NT2/D1 (cell line): ENCODE results near the gene EPHB6.

ENCODE experiments used
- DNase-seq: peaks from one replicate; pipeline ENCODE4 v3.0.0-alpha.2; 2011; ENCODE audit warnings: low read depth, low spot score
- H3K27me3 ChIP-seq: 2 replicates; pipeline ENCODE4 v1.6.0; 2011; ENCODE audit warnings: mild to moderate bottlenecking; ENCODE audit not compliant: insufficient read length, insufficient read depth
- H3K36me3 ChIP-seq: 2 replicates; pipeline ENCODE4 v1.6.1; 2011; ENCODE audit warnings: mild to moderate bottlenecking, low read length, mixed read lengths; ENCODE audit not compliant: insufficient read depth, insufficient read length
- H3K4me1 ChIP-seq: 2 replicates; pipeline ENCODE4 v1.5.1; 2011; ENCODE audit not compliant: insufficient read depth, insufficient read length
- H3K4me3 ChIP-seq: 2 replicates; pipeline ENCODE4 v1.5.1; 2011; ENCODE audit warnings: low read depth; ENCODE audit not compliant: insufficient read length
- H3K9ac ChIP-seq: 2 replicates; pipeline ENCODE4 v1.6.0; 2011; ENCODE audit warnings: low read depth; ENCODE audit not compliant: insufficient read length
- H3K9me3 ChIP-seq: 2 replicates; pipeline ENCODE4 v1.5.1; 2011; ENCODE audit warnings: mild to moderate bottlenecking, low read length; ENCODE audit not compliant: insufficient read depth
- SUZ12 ChIP-seq: IDR thresholded peaks from 2 replicates; pipeline ENCODE4 v1.6.1; 2011; ENCODE audit not compliant: insufficient read length, insufficient read depth; ENCODE audit errors: extremely low read depth
- YY1 ChIP-seq: IDR thresholded peaks from 2 replicates; pipeline ENCODE4 v1.6.1; 2011; ENCODE audit not compliant: insufficient read length, insufficient read depth
- ZNF274 ChIP-seq: IDR thresholded peaks from 2 replicates; pipeline ENCODE4 v1.6.1; 2011; ENCODE audit warnings: mild to moderate bottlenecking, low read depth, low read length

Gene EPHB6

DNA sequence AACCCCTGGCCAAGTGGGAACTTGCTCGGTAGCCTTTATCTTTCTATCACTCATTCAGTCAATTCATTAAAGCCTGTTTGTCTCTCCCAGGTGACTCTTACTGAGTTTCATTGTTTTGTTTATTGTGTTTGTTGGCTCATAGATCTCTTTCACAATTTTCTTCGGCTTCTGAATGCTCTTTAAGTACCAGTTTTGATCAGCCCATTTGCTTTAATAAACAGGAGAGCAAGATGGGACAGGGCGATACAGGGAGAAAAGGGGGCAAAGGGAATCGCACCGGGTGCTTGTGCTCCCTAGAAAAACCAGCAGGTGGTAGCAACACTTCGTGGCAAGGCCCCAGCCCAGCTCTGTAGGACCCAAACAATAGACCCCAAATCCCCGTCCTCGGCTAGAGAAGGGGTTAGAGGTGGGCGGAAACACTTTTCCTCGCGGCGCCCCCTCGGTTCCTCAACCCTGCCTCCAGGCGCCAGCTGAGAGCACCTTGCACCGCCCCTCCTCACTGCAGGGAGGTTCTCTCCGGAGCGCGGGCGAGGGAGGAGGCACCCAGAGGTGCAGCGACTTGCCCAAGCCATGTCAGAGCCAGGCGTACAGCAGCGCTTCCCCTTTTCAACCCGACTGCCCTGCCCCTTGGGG is 1.0 kb upstream of the EPHB6 start:
- TF ChIP-seq ZNF274, result no peak
- no peak for TF ChIP-seq YY1
- TF ChIP-seq SUZ12, result no peak
- H3K36me3 ChIP-seq, result no peaks in the 10 kb centered on the region
- peak; percentile 66 for DNase-seq
- H3K4me1 ChIP-seq, result peaks cover 4% of the 10 kb centered on the region
- H3K4me3 ChIP-seq, result peak overlapping the region; percentile 73
- peak overlapping the region; percentile 77 for H3K9ac ChIP-seq
- H3K9me3 ChIP-seq, result no peaks in the 10 kb centered on the region
- peaks cover 16% of the 10 kb centered on the region for H3K27me3 ChIP-seq

DNA sequence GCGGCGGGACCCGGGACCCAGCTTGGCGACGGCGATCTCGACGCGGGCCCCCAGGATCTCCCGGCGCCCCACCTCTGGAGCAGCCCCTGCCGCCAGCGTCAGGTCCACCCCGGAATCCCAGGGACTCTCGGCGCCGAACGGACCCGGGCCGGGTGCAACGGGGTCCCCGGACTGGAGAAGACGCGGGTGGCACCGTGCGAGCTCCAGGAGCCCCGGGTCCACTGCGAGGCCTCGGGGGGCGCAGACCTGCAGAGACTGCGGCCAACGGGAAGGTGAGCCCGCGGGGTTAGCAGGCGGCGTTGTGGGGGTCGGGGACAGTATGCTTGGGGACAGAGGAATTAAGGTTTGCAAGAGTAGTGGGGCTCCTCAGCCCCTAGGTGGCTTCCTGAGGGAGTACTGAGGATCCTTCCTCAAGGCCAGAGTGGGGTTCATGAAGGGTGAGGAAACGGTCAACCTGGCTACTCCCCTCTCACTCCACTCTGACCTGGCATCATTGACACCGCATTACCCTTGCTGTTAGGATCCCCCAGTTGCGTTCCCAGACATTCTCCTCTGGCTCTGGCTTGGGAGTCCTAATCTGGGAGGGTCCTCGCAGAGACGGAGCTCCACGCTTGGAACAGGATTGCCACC is 353 bp downstream of the EPHB6 start:
- H3K4me3 ChIP-seq, result peak overlapping the region; percentile 73
- H3K36me3 ChIP-seq, result no peaks in the 10 kb centered on the region
- peak overlapping the region; percentile 64 for H3K9ac ChIP-seq
- H3K4me1 ChIP-seq, result peaks cover 4% of the 10 kb centered on the region
- H3K9me3 ChIP-seq, result no peaks in the 10 kb centered on the region
- H3K27me3 ChIP-seq, result peaks cover 16% of the 10 kb centered on the region
- no peak for TF ChIP-seq SUZ12
- TF ChIP-seq ZNF274, result no peak
- no peak for TF ChIP-seq YY1
- peak; percentile 11 for DNase-seq

DNA sequence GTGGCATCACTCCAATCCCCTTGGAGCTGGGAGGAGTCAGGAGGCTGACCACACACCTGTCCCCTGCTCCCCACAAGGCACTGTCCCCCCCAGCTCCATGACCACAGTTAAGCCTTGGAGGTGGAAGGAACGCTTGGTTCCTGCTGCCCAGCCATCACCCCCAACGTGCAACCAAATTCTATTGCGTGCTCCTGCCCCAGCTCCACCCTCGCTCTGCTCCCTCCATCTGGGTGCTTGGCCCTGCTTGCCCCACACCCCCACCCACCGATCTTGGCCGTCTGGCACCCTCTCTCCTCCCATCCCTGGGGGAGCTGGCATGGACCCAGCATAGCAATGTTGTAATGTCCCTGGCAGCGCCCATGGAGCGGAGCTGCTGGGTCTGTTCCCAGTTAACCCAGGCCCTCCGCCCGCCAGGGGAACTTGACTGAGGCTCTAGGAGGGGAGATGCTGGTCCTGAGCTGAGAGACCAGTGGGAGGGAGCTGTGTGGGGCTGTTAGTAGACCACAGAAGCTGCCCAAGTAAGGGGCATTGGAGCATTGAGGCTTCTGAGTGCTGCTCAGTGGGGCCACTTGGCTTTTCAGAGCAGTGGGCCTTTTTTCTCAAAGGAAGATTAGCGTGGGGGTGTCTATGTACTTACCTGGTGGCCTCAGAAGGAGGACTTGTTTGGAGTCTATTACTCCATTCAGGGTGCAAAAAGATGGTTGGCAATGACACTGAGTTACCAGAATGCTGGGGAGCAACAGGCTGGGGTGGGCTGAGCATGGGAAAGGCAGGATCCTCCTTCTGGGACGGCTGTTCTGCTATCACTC is 1.1 kb downstream of the EPHB6 start:
- DNase-seq, result no peak

DNA sequence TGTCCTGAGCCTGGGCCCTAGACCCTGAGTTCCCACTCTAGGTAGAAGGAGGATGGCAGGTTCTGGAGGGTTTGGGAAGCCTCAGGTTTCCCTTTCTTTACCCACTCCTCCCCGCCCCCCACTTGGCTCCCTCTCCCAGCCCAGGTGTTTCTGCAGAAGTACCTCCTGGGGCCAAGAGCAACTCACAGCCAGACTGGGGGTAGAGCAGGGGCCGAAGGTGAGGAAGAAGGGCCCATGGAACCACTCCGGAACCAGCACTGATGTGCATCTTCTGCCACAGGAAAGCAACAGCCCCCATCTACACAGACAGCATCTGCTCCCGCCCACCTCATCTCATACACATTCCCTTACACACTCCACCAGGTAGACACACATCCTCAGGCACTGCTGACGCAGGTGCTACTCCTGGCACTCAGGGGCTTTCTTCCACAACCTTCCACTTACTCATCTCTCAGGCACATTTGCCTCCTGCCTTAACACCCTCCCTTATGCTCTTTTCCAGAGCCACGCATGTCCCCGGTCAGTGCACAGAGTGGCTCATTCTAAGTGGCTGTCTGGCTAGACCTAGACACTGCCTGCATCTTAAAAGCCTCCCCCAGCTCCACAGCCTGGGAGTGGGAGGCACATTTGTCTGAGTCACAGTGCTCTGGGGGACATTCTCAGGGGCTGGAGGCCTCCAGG is 1.8 kb downstream of the EPHB6 start:
- no peak overlapping the region for H3K9ac ChIP-seq
- DNase-seq, result no peak
- no peak overlapping the region for H3K4me3 ChIP-seq
- H3K4me1 ChIP-seq, result peaks cover 4% of the 10 kb centered on the region
- no peaks in the 10 kb centered on the region for H3K36me3 ChIP-seq
- H3K9me3 ChIP-seq, result no peaks in the 10 kb centered on the region
- no peak for TF ChIP-seq ZNF274
- no peak for TF ChIP-seq YY1
- TF ChIP-seq SUZ12, result no peak
- peaks cover 16% of the 10 kb centered on the region for H3K27me3 ChIP-seq

More for the DNA sequence above, 1.1 kb downstream of the EPHB6 start:
- Histone ChIP-seq H3K27me3 (peaks cover 16% of the 10 kb centered on the region), H3K4me3 (peak overlapping the region; percentile 73), H3K9ac (peak overlapping the region; percentile 64), H3K36me3 (no peaks in the 10 kb centered on the region), H3K9me3 (no peaks in the 10 kb centered on the region), H3K4me1 (peaks cover 4% of the 10 kb centered on the region)
- TF ChIP-seq YY1 (no peak), ZNF274 (no peak), SUZ12 (no peak)

DNA sequence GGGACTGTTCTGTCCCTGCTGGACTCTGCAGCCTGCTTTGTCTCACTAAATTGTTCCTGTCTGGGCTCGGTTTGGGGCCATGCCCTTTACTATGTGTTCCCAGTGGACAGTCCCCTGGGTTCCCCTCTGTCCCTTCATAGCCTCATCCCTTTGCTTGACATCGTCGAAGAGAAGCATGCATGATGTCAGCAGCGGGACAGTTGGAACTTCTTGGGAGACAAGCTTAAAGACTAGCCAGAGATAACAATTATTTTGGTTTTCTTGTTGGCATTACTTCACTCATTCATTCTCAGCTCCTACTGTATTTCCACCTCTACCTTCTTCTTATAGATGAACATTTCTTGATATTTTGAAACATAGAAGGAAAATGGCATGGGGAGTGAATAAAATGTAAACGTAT is 2.7 kb downstream of the EPHB6 start:
- Histone ChIP-seq H3K9ac (no peak overlapping the region), H3K36me3 (no peaks in the 10 kb centered on the region), H3K9me3 (no peaks in the 10 kb centered on the region), H3K4me1 (peaks cover 4% of the 10 kb centered on the region), H3K27me3 (peaks cover 16% of the 10 kb centered on the region), H3K4me3 (no peak overlapping the region)
- TF ChIP-seq ZNF274, result no peak
- DNase-seq, result no peak

DNA sequence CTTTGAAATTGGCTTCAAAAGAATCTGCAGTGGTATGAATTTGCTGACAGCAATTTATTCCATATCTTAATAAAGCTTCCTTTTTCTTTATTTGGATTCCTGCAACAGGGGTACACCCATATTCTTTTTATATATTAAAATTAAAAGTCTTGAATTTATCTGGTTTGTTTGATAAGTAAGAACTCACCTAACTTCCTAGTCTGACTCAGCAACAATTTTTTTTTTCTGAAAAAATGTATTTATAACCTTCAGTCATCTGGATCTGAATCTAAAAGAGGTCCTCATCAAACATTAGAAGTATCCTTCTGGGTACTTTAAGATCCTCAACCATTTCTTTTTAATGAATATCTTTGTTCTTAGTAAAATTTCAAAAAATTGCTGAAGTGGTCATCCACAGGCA is 4.5 kb downstream of the EPHB6 start:
- peaks cover 7% of the 10 kb centered on the region for H3K4me1 ChIP-seq
- H3K27me3 ChIP-seq, result peaks cover 16% of the 10 kb centered on the region
- no peaks in the 10 kb centered on the region for H3K9me3 ChIP-seq
- no peak overlapping the region for H3K4me3 ChIP-seq
- no peak for TF ChIP-seq YY1
- H3K9ac ChIP-seq, result no peak overlapping the region
- H3K36me3 ChIP-seq, result no peaks in the 10 kb centered on the region
- DNase-seq, result no peak

- H3K9ac ChIP-seq, result no peak overlapping the region
- TF ChIP-seq SUZ12 (no peak), YY1 (no peak), ZNF274 (no peak)
- no peak overlapping the region for H3K4me3 ChIP-seq
- no peaks in the 10 kb centered on the region for H3K9me3 ChIP-seq
- DNase-seq, result no peak
- H3K27me3 ChIP-seq, result peaks cover 16% of the 10 kb centered on the region
- H3K4me1 ChIP-seq, result peaks cover 7% of the 10 kb centered on the region
- no peaks in the 10 kb centered on the region for H3K36me3 ChIP-seq
Observed at GRCh38 chr7:142859829-142860228, 5.0 kb downstream of the EPHB6 start.
